ENCODE data around the gene XIRP1. TPM values are rescaled to one million over a fixed set of nuclear protein-coding genes. Genes with fewer than 3 reads are reported as not detected.

Gene XIRP1
- total and polyA plus RNA-seq, 2 of the 13 experiments (the other 11 are each of a cell fraction or from before 2014, with no cell fraction given), result not detected

DNA sequence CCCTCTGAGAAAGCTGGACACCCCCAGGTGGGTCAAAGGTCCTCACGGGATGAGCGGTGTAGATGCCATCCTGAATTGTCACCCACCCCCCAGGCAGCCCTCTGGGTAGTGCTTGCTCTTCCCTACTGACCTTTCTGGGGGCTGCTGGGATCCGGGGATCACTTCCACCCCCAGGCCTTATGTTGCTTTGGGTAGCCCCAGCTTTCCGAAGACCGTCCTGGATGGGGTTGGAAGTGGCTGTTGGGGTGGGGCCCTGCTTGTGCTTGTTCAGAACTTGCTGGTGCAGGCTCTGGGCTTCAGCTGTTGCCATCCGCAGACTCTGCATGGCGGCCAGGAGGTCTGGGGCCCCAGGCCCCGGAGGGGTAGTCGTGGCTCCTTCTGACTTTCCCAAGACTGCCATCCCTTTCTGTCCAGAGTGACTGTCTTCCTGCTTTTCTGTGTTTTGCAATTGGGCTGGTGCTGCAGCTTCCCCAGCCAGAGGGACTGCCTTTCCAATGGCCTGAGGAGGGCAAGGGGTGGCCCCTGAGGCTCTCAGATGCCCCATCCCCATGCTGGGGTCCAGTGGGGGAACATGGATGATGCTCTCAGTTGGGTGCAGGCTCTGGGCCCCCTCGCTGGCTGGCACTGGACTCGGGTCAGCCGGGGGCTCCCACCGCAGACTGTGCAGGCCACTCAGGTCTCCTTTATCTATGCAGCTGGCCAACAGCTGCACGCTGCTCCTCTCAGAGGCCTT is 6.3 kb downstream of the XIRP1 start:
- Histone ChIP-seq H3K9me3 (ENCODE audit: low read length) (no peaks in the 10 kb centered on the region), H3K4me1 (ENCODE audit: insufficient read depth, low read length) (peaks cover 6% of the 10 kb centered on the region; the same call in 1 of the 2 replicates), H3K36me3 (replicated peaks in 1 of 2; ENCODE audit: control insufficient read depth in 1 of 2, insufficient read depth in 2 of 2, low read length in 2 of 2) (no peaks in the 10 kb centered on the region), H3K27ac (ENCODE audit: extremely low read length, insufficient read depth, low read length) (no peak overlapping the region), H4K20me1 (ENCODE audit: insufficient read depth, low read length) (no peaks in the 10 kb centered on the region), H3K79me2 (ENCODE audit: insufficient read depth, low read length) (no peaks in the 10 kb centered on the region), H2AFZ (ENCODE audit: low read length) (no peak overlapping the region), H3K4me3 (replicated peaks in 1 of 3; ENCODE audit: insufficient read depth in 1 of 3, low read depth in 2 of 3, low read length in 3 of 3) (no peak overlapping the region), H3K27me3 (ENCODE audit: control insufficient read depth in 1 of 2, insufficient read depth in 2 of 2, low read length in 2 of 2) (peaks cover 4 to 31% of the 10 kb centered on the region in 2 experiments; a peak in 4 of 5 replicates), H3K4me2 (ENCODE audit: low read depth, low read length) (no peak overlapping the region), H3K9ac (ENCODE audit: insufficient read depth, low read depth, low read length) (no peak overlapping the region)
- BruUV-seq (replicated peaks), result no TSS peak
- FAIRE-seq (no peak), DNase-seq (ENCODE audit: low spot score) (no peak), ATAC-seq (no peak)
- intact Hi-C loops (cut with micrococcal nuclease; ENCODE audit: unreplicated experiment) (loop anchor here (1.0 kb wide), 1 partner anchor 192 kb away; no protein-coding TSS in a partner anchor), in situ Hi-C loops (cut with HindIII; ENCODE audit: extremely low pct_ligation_motif_present, low pct_unique_long_range_greater_than_20kb) (loop anchor here (5.0 to 10.0 kb wide), 2 partner anchors 59 to 199 kb away; partner anchors contain the start of gene SLC25A38)
- ChIA-PET CTCF (ENCODE audit: low intra/inter-chr PET ratio, low total read pairs) (no interaction called here), POLR2A (no interaction called here)
- WGBS (ENCODE audit: low lambda C conversion rate), result 19% methylated on average over 4 of the region's 14 CpGs
- TF ChIP-seq TAF1 (CRISPR knock-in tag; IDR thresholded peaks at IDR 0.05) (no peak), ZNF670 (CRISPR knock-in tag; IDR thresholded peaks at IDR 0.05; ENCODE audit: borderline replicate concordance) (no peak), ZNF484 (CRISPR knock-in tag; IDR thresholded peaks at IDR 0.05; ENCODE audit: borderline replicate concordance, low read depth) (no peak), ZNF292 (CRISPR knock-in tag; IDR thresholded peaks at IDR 0.05; ENCODE audit: borderline replicate concordance, low read depth) (no peak), SALL1 (CRISPR knock-in tag; IDR thresholded peaks at IDR 0.05) (no peak), RBM22 (optimal IDR thresholded peaks at IDR 0.05; ENCODE audit: low read length) (no peak), MIER2 (CRISPR knock-in tag; IDR thresholded peaks at IDR 0.05) (no peak), IRF2 (CRISPR knock-in tag; IDR thresholded peaks at IDR 0.05) (no peak), ZFP36 (IDR thresholded peaks at IDR 0.05; ENCODE audit: borderline replicate concordance, low read depth, low read length, partially characterized antibody) (no peak), ZKSCAN5 (CRISPR knock-in tag; IDR thresholded peaks at IDR 0.05) (no peak), ARID3A (IDR thresholded peaks at IDR 0.05; ENCODE audit: low read depth, low read length) (no peak), KLF6 (CRISPR knock-in tag; IDR thresholded peaks at IDR 0.05) (no peak), CEBPB (IDR thresholded peaks at IDR 0.05; ENCODE audit: borderline replicate concordance, low read depth, low read length) (no peak), SIN3B (IDR thresholded peaks at IDR 0.05; ENCODE audit: low read length) (no peak), LCORL (IDR thresholded peaks at IDR 0.05) (no peak), LCORL (CRISPR knock-in tag; IDR thresholded peaks at IDR 0.05) (no peak), MEIS2 (CRISPR knock-in tag; IDR thresholded peaks at IDR 0.05) (no peak), ATF7-NPFF (CRISPR knock-in tag; IDR thresholded peaks at IDR 0.05; ENCODE audit: low read depth) (no peak), ZNF263 (CRISPR knock-in tag; IDR thresholded peaks at IDR 0.05) (no peak), NFIC (IDR thresholded peaks at IDR 0.05; ENCODE audit: low read length) (no peak)
- TF ChIP-seq, protein P1, sequence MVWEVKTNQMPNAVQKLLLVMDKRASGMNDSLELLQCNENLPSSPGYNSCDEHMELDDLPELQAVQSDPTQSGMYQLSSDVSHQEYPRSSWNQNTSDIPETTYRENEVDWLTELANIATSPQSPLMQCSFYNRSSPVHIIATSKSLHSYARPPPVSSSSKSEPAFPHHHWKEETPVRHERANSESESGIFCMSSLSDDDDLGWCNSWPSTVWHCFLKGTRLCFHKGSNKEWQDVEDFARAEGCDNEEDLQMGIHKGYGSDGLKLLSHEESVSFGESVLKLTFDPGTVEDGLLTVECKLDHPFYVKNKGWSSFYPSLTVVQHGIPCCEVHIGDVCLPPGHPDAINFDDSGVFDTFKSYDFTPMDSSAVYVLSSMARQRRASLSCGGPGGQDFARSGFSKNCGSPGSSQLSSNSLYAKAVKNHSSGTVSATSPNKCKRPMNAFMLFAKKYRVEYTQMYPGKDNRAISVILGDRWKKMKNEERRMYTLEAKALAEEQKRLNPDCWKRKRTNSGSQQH (CRISPR knock-in tag; IDR thresholded peaks at IDR 0.05; ENCODE audit: low read depth), result no peak
